PC-3 (cell line): ENCODE results near the gene GNAI2. TPM values are rescaled to one million over a fixed set of nuclear protein-coding genes. Genes with fewer than 3 reads are reported as not detected.

Experiments
- ATAC-seq: fragments of 200-7000 bp; cut with Tn5 transposase; 2 replicates; pipeline ENCODE4 v1.9.1; 2020; ENCODE audit warnings: mild to moderate bottlenecking, moderate library complexity
- BruUV-seq: library from RNA; stranded (reverse); fragments of 400-500 nt; replicated peaks from 2 replicates; lab custom pipeline; 2021; lab: Mats Ljungman, UMichigan
- CTCF ChIA-PET: fragments of 300-600 bp; sonication (Branson Sonifier 250); formaldehyde crosslinking; loops from one replicate; lab custom pipeline; 2022; ENCODE audit warnings: antibody characterized with exemption; lab: Charles Lee
- POLR2A ChIA-PET: fragments of 300-600 bp; sonication (Branson Sonifier 250); formaldehyde crosslinking; loops from one replicate; lab custom pipeline; 2022; ENCODE audit warnings: antibody characterized with exemption; ENCODE audit not compliant: unreplicated experiment; lab: Charles Lee
- DNase-seq: peaks from one replicate; pipeline ENCODE4 v3.0.0-alpha.2; 2015
- H2AFZ ChIP-seq: fragments of 300-600 bp; sonication (generic); 2 replicates; pipeline ENCODE4 v1.6.0; 2016; ENCODE audit warnings: antibody characterized with exemption, low read length
- H3F3A ChIP-seq: fragments of 300-600 bp; sonication (generic); one replicate; pipeline ENCODE4 v1.6.0; 2017; ENCODE audit warnings: antibody characterized with exemption, low read length, control low read depth, mild to moderate bottlenecking; ENCODE audit not compliant: unreplicated experiment
- H3K27ac ChIP-seq: fragments of 300-600 bp; sonication (generic); 2 replicates; pipeline ENCODE4 v1.5.1; 2016; ENCODE audit warnings: mild to moderate bottlenecking, low read length
- H3K27me3 ChIP-seq: fragments of 300-600 bp; sonication (generic); 2 replicates; pipeline ENCODE4 v1.6.1; 2016; ENCODE audit warnings: low read length, mixed read lengths
- H3K36me3 ChIP-seq: fragments of 300-600 bp; sonication (generic); 2 replicates; pipeline ENCODE4 v1.6.1; 2016; ENCODE audit warnings: low read depth, mixed run types, low read length, mixed read lengths
- H3K4me1 ChIP-seq: fragments of 300-600 bp; sonication (generic); 2 replicates; pipeline ENCODE4 v1.5.1; 2016; ENCODE audit warnings: low read length; ENCODE audit not compliant: insufficient read depth
- H3K4me2 ChIP-seq: fragments of 300-600 bp; sonication (generic); 2 replicates; pipeline ENCODE4 v1.6.0; 2016; ENCODE audit warnings: low read length
- H3K4me3 ChIP-seq: fragments of 300-600 bp; sonication (generic); 2 replicates; pipeline ENCODE4 v1.5.1; 2016; ENCODE audit warnings: mild to moderate bottlenecking, low read length, mixed read lengths
- H3K79me2 ChIP-seq: fragments of 300-600 bp; sonication (generic); 2 replicates; pipeline ENCODE4 v1.6.1; 2017; ENCODE audit warnings: low read length, mixed read lengths
- H3K9ac ChIP-seq: fragments of 300-600 bp; sonication (generic); 2 replicates; pipeline ENCODE4 v1.6.0; 2016; ENCODE audit warnings: mild to moderate bottlenecking, low read length
- H3K9me2 ChIP-seq: fragments of 300-600 bp; sonication (generic); replicated peaks from 2 replicates; pipeline ENCODE4 v1.6.1; 2016; ENCODE audit warnings: mixed run types, low read length, mixed read lengths
- H3K9me3 ChIP-seq: fragments of 300-600 bp; sonication (generic); 2 replicates; pipeline ENCODE4 v1.6.1; 2016; ENCODE audit warnings: low read length, mixed read lengths
- H4K20me1 ChIP-seq: fragments of 300-600 bp; sonication (generic); 2 replicates; pipeline ENCODE4 v1.6.1; 2016; ENCODE audit warnings: low read length, mixed read lengths
- CTCF ChIP-seq: fragments of 300-600 bp; sonication (generic); conservative IDR thresholded peaks from 2 replicates; pipeline ENCODE4 v1.5.1; 2017; ENCODE audit warnings: antibody characterized with exemption, low read depth, mild to moderate bottlenecking, low read length
- EZH2 ChIP-seq: fragments of 300-600 bp; sonication (generic); IDR thresholded peaks from one replicate; pipeline ENCODE4 v1.6.1; 2017; ENCODE audit warnings: antibody characterized with exemption, mild to moderate bottlenecking, low read length; ENCODE audit not compliant: unreplicated experiment
- EZH2phosphoT487 ChIP-seq: fragments of 300-600 bp; sonication (generic); IDR thresholded peaks from 2 replicates; pipeline ENCODE4 v1.6.1; 2018; ENCODE audit warnings: mild to moderate bottlenecking, antibody characterized with exemption, low read length, borderline replicate concordance
- intact Hi-C: fragments of 100-400 bp; cut with micrococcal nuclease; formaldehyde crosslinking; loops from 2 replicates; pipeline ENCODE4 v1.9.0; 2023
- total RNA-seq: library from RNA; depleted of rRNA; stranded (reverse); fragments of >200 nt; gene quantifications from 2 replicates; pipeline ENCODE4 v1.2.3, GENCODE V29; 2014

Gene GNAI2
- total RNA-seq, 1 experiment from 2014 or later, result 221 TPM

GRCh38 chr3:50286322-50287227 lies 50.6 kb downstream of the GNAI2 start:
- Histone ChIP-seq H3K27ac (no peak overlapping the region), H3K9ac (no peak overlapping the region), H3K27me3 (no peaks in the 10 kb centered on the region), H3K79me2 (peaks cover 26% of the 10 kb centered on the region), H3K4me1 (no peaks in the 10 kb centered on the region; the same call in 1 of the 2 replicates), H3K4me3 (no peak overlapping the region), H4K20me1 (no peaks in the 10 kb centered on the region), H3K4me2 (no peak overlapping the region), H3F3A (peaks cover 4% of the 10 kb centered on the region), H3K9me2 (no peaks in the 10 kb centered on the region), H2AFZ (no peak overlapping the region), H3K36me3 (peaks cover 35% of the 10 kb centered on the region), H3K9me3 (no peaks in the 10 kb centered on the region)
- CTCF ChIA-PET, result no interaction called here
- no TSS peak for BruUV-seq
- no peak for DNase-seq
- no peak for TF ChIP-seq CTCF
- TF ChIP-seq EZH2, result no peak
- TF ChIP-seq EZH2phosphoT487, result no peak
- ATAC-seq, result no peak
- intact Hi-C loops, result no loop called here
- POLR2A ChIA-PET, result no interaction called here

GRCh38 chr3:50287262-50287661 lies 51.3 kb downstream of the GNAI2 start:
- no TSS peak for BruUV-seq
- Histone ChIP-seq H3F3A (peaks cover 4% of the 10 kb centered on the region), H3K27ac (no peak overlapping the region), H3K27me3 (no peaks in the 10 kb centered on the region), H2AFZ (no peak overlapping the region), H3K9me2 (no peaks in the 10 kb centered on the region), H3K9me3 (no peaks in the 10 kb centered on the region), H3K79me2 (peaks cover 32% of the 10 kb centered on the region), H3K36me3 (peaks cover 35% of the 10 kb centered on the region), H4K20me1 (no peaks in the 10 kb centered on the region), H3K4me3 (no peak overlapping the region), H3K4me2 (no peak overlapping the region), H3K4me1 (no peaks in the 10 kb centered on the region; the same call in 1 of the 2 replicates), H3K9ac (no peak overlapping the region)
- ChIA-PET POLR2A (no interaction called here), CTCF (no interaction called here)
- no peak for DNase-seq
- TF ChIP-seq CTCF (no peak), EZH2 (no peak), EZH2phosphoT487 (no peak)
- no peak for ATAC-seq
- intact Hi-C loops, result no loop called here

- Histone ChIP-seq H2AFZ (no peak overlapping the region), H3K9me2 (no peaks in the 10 kb centered on the region), H3F3A (peaks cover 4% of the 10 kb centered on the region), H3K27ac (no peak overlapping the region), H3K4me3 (no peak overlapping the region), H3K4me1 (peaks cover 6% of the 10 kb centered on the region), H3K27me3 (no peaks in the 10 kb centered on the region), H3K4me2 (no peak overlapping the region), H3K9ac (no peak overlapping the region), H3K79me2 (peaks cover 32% of the 10 kb centered on the region), H3K9me3 (no peaks in the 10 kb centered on the region), H4K20me1 (no peaks in the 10 kb centered on the region), H3K36me3 (peaks cover 35% of the 10 kb centered on the region)
- ChIA-PET CTCF (no interaction called here), POLR2A (no interaction called here)
- no peak for ATAC-seq
- intact Hi-C loops, result no loop called here
- TF ChIP-seq CTCF (no peak), EZH2 (no peak), EZH2phosphoT487 (no peak)
- no TSS peak for BruUV-seq
- DNase-seq, result no peak
Measured at GRCh38 chr3:50288387-50289007, 52.5 kb downstream of the GNAI2 start.
